H1 (cell line): ENCODE measurements around the gene RGS3. TPM values are rescaled to one million over a fixed set of nuclear protein-coding genes. Genes with fewer than 3 reads are reported as not detected.

Experiments
- CTCF ChIA-PET: fragments of 300-600 bp; sonication (Branson Sonifier 250); formaldehyde crosslinking; loops from one replicate; lab custom pipeline; 2021; ENCODE audit not compliant: partially characterized antibody; lab: Charles Lee
- POLR2A ChIA-PET: fragments of 300-600 bp; sonication (Branson Sonifier 250); formaldehyde crosslinking; loops from one replicate; lab custom pipeline; 2021; ENCODE audit warnings: inconsistent platforms; ENCODE audit not compliant: partially characterized antibody; lab: Charles Lee
- DNase-seq, 2 experiments: peaks; one replicate each; pipeline versions ENCODE4 v3.0.0 to v3.0.0-alpha.2; 2010 to 2022; ENCODE audit warnings: low spot score in 2 of 2, low read depth in 1 of 2, mixed read lengths in 1 of 2
- FAIRE-seq: peaks from 2 replicates; lab custom pipeline; 2011; peaks lifted over from hg19 to GRCh38; lab: Jason Lieb, UNC
- H2AFZ ChIP-seq: 2 replicates; pipeline ENCODE4 v1.8.1; 2012; ENCODE audit warnings: low read length, inconsistent platforms
- H2AK5ac ChIP-seq: 2 replicates; pipeline ENCODE4 v1.6.1; 2013; ENCODE audit warnings: low read depth, low read length
- H2BK120ac ChIP-seq: replicated peaks from 2 replicates; pipeline ENCODE3; 2013; ENCODE audit warnings: low read depth, low read length, inconsistent platforms
- H2BK12ac ChIP-seq: 2 replicates; pipeline ENCODE4 v1.6.1; 2013; ENCODE audit warnings: low read depth, low read length
- H2BK15ac ChIP-seq: 2 replicates; pipeline ENCODE4 v1.6.1; 2013; ENCODE audit warnings: low read length
- H2BK20ac ChIP-seq: 2 replicates; pipeline ENCODE4 v1.6.1; 2013; ENCODE audit warnings: low read length
- H2BK5ac ChIP-seq: 2 replicates; pipeline ENCODE4 v1.6.1; 2013; ENCODE audit warnings: low read depth, low read length
- H3K14ac ChIP-seq: 2 replicates; pipeline ENCODE4 v1.6.1; 2013; ENCODE audit warnings: inconsistent platforms; ENCODE audit not compliant: insufficient read length
- H3K18ac ChIP-seq: 2 replicates; pipeline ENCODE4 v1.6.1; 2013; ENCODE audit warnings: low read length; ENCODE audit errors: extremely low read depth
- H3K23ac ChIP-seq: 2 replicates; pipeline ENCODE4 v1.6.1; 2013; ENCODE audit warnings: inconsistent platforms; ENCODE audit not compliant: insufficient read length
- H3K23me2 ChIP-seq: 2 replicates; pipeline ENCODE4 v1.6.1; 2013; ENCODE audit warnings: low read depth, low read length
- H3K27ac ChIP-seq: 2 replicates; pipeline ENCODE4 v1.6.1; 2011; ENCODE audit warnings: low read depth, low read length, inconsistent platforms
- H3K27me3 ChIP-seq, 4 experiments: replicated peaks in 1 of 4; 1 replicate in 1 of 4; 2 replicates in 3 of 4; pipeline versions ENCODE4 v1.6.1 to v1.8.1; 2011 to 2013; ENCODE audit warnings: low read length in 3 of 4, mild to moderate bottlenecking in 3 of 4, inconsistent platforms in 2 of 4, mixed read lengths in 2 of 4, moderate library complexity in 1 of 4; ENCODE audit not compliant: control insufficient read depth in 3 of 4, insufficient read depth in 3 of 4; ENCODE audit errors: extremely low read depth in 1 of 4
- H3K36me3 ChIP-seq, 4 experiments: 2 replicates each; pipeline versions ENCODE4 v1.6.1 to v1.8.1; 2011 to 2013; ENCODE audit warnings: mild to moderate bottlenecking in 4 of 4, low read length in 3 of 4, moderate library complexity in 2 of 4, control low read depth in 1 of 4, inconsistent platforms in 1 of 4; ENCODE audit not compliant: insufficient read depth in 4 of 4, control insufficient read depth in 2 of 4
- H3K4ac ChIP-seq: replicated peaks from 2 replicates; pipeline ENCODE3; 2013; ENCODE audit warnings: low read length, low read depth, mixed read lengths, inconsistent platforms; ENCODE audit not compliant: insufficient read length
- H3K4me1 ChIP-seq, 4 experiments: replicated peaks in 1 of 4; 1 replicate in 1 of 4; 2 replicates in 3 of 4; pipeline versions ENCODE4 v1.6.1 to v1.8.1; 2011 to 2013; ENCODE audit warnings: low read length in 3 of 4, inconsistent platforms in 2 of 4, mixed read lengths in 1 of 4; ENCODE audit not compliant: insufficient read depth in 4 of 4, control insufficient read depth in 3 of 4
- H3K4me2 ChIP-seq, 2 experiments: 2 replicates each; pipeline versions ENCODE4 v1.6.1 to v1.8.1; 2011 to 2013; ENCODE audit warnings: low read depth in 2 of 2, low read length in 2 of 2, control low read depth in 1 of 2, inconsistent platforms in 1 of 2, mild to moderate bottlenecking in 1 of 2; ENCODE audit not compliant: insufficient read depth in 1 of 2
- H3K4me3 ChIP-seq, 4 experiments: fragments of 200-600, 300-600 bp in 1 of 4; sonication (generic), shearing (Covaris generic), sonication (Bioruptor Twin) in 1 of 4; 2 replicates each; pipeline versions ENCODE4 v1.5.1 to v1.8.1; 2011 to 2016; ENCODE audit warnings: low read length in 4 of 4, low read depth in 3 of 4, control low read depth in 2 of 4, inconsistent platforms in 2 of 4, mild to moderate bottlenecking in 2 of 4, mixed read lengths in 1 of 4, moderate library complexity in 1 of 4; ENCODE audit not compliant: insufficient read depth in 2 of 4; ENCODE audit errors: extremely low read depth in 1 of 4
- H3K56ac ChIP-seq: replicated peaks from 2 replicates; pipeline ENCODE3; 2013; ENCODE audit warnings: low read depth, mild to moderate bottlenecking, mixed read lengths, low read length, inconsistent platforms; ENCODE audit not compliant: insufficient read length
- H3K79me1 ChIP-seq: 2 replicates; pipeline ENCODE4 v1.6.1; 2013; ENCODE audit warnings: low read depth, low read length, control low read depth
- H3K79me2 ChIP-seq, 2 experiments: 2 replicates each; pipeline versions ENCODE4 v1.6.1 to v1.8.1; 2012 to 2013; ENCODE audit warnings: low read length in 2 of 2, mild to moderate bottlenecking in 2 of 2, inconsistent platforms in 1 of 2; ENCODE audit not compliant: insufficient read depth in 2 of 2, control insufficient read depth in 1 of 2
- H3K9ac ChIP-seq, 4 experiments: replicated peaks in 1 of 4; 1 replicate in 1 of 4; 2 replicates in 3 of 4; pipeline versions ENCODE4 v1.6.1 to v1.8.1; 2011 to 2013; ENCODE audit warnings: low read depth in 3 of 4, low read length in 3 of 4, control low read depth in 2 of 4, mild to moderate bottlenecking in 2 of 4, moderate library complexity in 2 of 4, inconsistent platforms in 1 of 4; ENCODE audit errors: extremely low read depth in 1 of 4
- H3K9me3 ChIP-seq, 2 experiments: 2 replicates each; pipeline versions ENCODE4 v1.6.1 to v1.8.1; 2012 to 2013; ENCODE audit warnings: mild to moderate bottlenecking in 2 of 2, moderate library complexity in 2 of 2, control low read depth in 1 of 2, inconsistent platforms in 1 of 2, low read depth in 1 of 2, low read length in 1 of 2, mixed read lengths in 1 of 2; ENCODE audit not compliant: insufficient read depth in 2 of 2
- H4K20me1 ChIP-seq, 2 experiments: replicated peaks in 1 of 2; 2 replicates each; pipeline versions ENCODE3 to v1.8.1; 2011 to 2013; ENCODE audit warnings: inconsistent platforms in 2 of 2, low read length in 2 of 2, mild to moderate bottlenecking in 1 of 2; ENCODE audit not compliant: insufficient read depth in 2 of 2, control insufficient read depth in 1 of 2
- H4K5ac ChIP-seq: 2 replicates; pipeline ENCODE4 v1.6.1; 2013; ENCODE audit warnings: low read length, low read depth, mixed read lengths, inconsistent platforms; ENCODE audit not compliant: insufficient read length
- H4K8ac ChIP-seq: 2 replicates; pipeline ENCODE4 v1.8.0; 2013; ENCODE audit warnings: mild to moderate bottlenecking, moderate library complexity, low read length, inconsistent platforms; ENCODE audit not compliant: insufficient read depth; ENCODE audit errors: extremely low read depth
- H4K91ac ChIP-seq: replicated peaks from 2 replicates; pipeline ENCODE3; 2013; ENCODE audit warnings: low read length, mixed read lengths, inconsistent platforms; ENCODE audit not compliant: insufficient read length
- SRF ChIP-seq: IDR thresholded peaks from 2 replicates; pipeline ENCODE4 v1.6.1; 2011; ENCODE audit warnings: mild to moderate bottlenecking, low read depth, low read length, moderate library complexity
- TCF12 ChIP-seq: IDR thresholded peaks from 2 replicates; pipeline ENCODE4 v1.6.1; 2011; ENCODE audit warnings: low read depth, mild to moderate bottlenecking, low read length
- TEAD4 ChIP-seq: IDR thresholded peaks from 2 replicates; pipeline ENCODE4 v1.6.1; 2012; ENCODE audit warnings: low read depth, low read length, inconsistent platforms, mixed read lengths
- WGBS, 2 experiments: shearing (Covaris generic) in 1 of 2; methylation state at CpG; one replicate each; pipeline versions ENCODE4 v1.1.6 to v1.1.7; 2013 to 2015; ENCODE audit warnings: low lambda C conversion rate in 2 of 2, mixed read lengths in 2 of 2, inconsistent platforms in 1 of 2, low coverage in 1 of 2, missing lambda C conversion rate in 1 of 2; ENCODE audit not compliant: insufficient replicate concordance in 2 of 2, insufficient coverage in 1 of 2, insufficient read length in 1 of 2; ENCODE audit errors: extremely low coverage in 1 of 2, missing lambda C conversion rate in 1 of 2; 5-methylcytosine and 5-hydroxymethylcytosine counted together
- polyA plus RNA-seq, 7 experiments: library from polyadenylated mRNA; depleted of rRNA in 3 of 7; stranded (reverse) in 5 of 7; unstranded in 2 of 7; fragments of >200 nt in 5 of 7; fragments of 200-250 nt in 2 of 7; gene quantifications; 1 replicate in 5 of 7; 2 replicates in 1 of 7; 4 replicates in 1 of 7; pipeline versions ENCODE4 v1.2.1 to v1.2.3, GENCODE V29; 2011 to 2013; ENCODE audit warnings: missing spikeins in 2 of 7, mixed read lengths in 2 of 7
- total RNA-seq: library from RNA; stranded (reverse); fragmentation: NEBNext Ultra II Directional; extraction: Animal tissue kit (Norgen Biotek cat#: 25700); gene quantifications from 2 replicates; pipeline ENCODE4 v1.2.1, GENCODE V29; 2021

The RGS3 gene
- total and polyA plus RNA-seq, 2 of the 8 experiments (the other 6 are each of a cell fraction or from before 2014, with no cell fraction given) = 12.6 to 18.2 TPM

GRCh38 chr9:113634596-113635515, 171.3 kb downstream of the RGS3 start:
- no peak for FAIRE-seq
- ChIA-PET CTCF (interaction anchor here (0.7 to 3.8 kb wide), 15 partner anchors 8 to 515 kb away, joined by 3 to 35 read pairs (median 4); no protein-coding TSS in a partner anchor), POLR2A (interaction anchor here (1.0 to 2.9 kb wide), 4 partner anchors 11 to 69 kb away, joined by 3 to 12 read pairs (median 6); no protein-coding TSS in a partner anchor)

More at GRCh38 chr9:113634596-113635515, 171.3 kb downstream of the RGS3 start:
- no peak overlapping the region for H4K91ac ChIP-seq
- H3K14ac ChIP-seq = no peak overlapping the region
- no peaks in the 10 kb centered on the region for H3K36me3 ChIP-seq
- H2BK20ac ChIP-seq = no peak overlapping the region
- no peaks in the 10 kb centered on the region for H3K79me1 ChIP-seq
- 62% methylated on average over 10 of the region's 10 CpGs; no CpG with 5 or more reads in 1 of the 2 experiments for WGBS, 2 experiments
- no peak overlapping the region for H3K4ac ChIP-seq
- H3K9ac ChIP-seq = no peak overlapping the region; a peak in 2 of 7 replicates
- H3K18ac ChIP-seq = no peak overlapping the region
- no peaks in the 10 kb centered on the region for H4K20me1 ChIP-seq
- no peak overlapping the region for H4K8ac ChIP-seq
- no peak overlapping the region for H3K27ac ChIP-seq
- no peak overlapping the region for H2BK120ac ChIP-seq
- no peak overlapping the region for H3K23ac ChIP-seq
- peak overlapping the region; percentile 51; the same call in 1 of the 2 replicates for H2BK12ac ChIP-seq
- H3K4me1 ChIP-seq = peaks cover 0 to 6% (median 4%) of the 10 kb centered on the region in 4 experiments; a peak in 3 of 7 replicates
- H3K56ac ChIP-seq = no peak overlapping the region
- H2BK15ac ChIP-seq = no peak overlapping the region
- no peak overlapping the region for H3K4me3 ChIP-seq
- H3K79me2 ChIP-seq = no peaks in the 10 kb centered on the region
- H4K5ac ChIP-seq = no peak overlapping the region
- no peak overlapping the region for H2AK5ac ChIP-seq
- H3K23me2 ChIP-seq = no peaks in the 10 kb centered on the region
- H3K9me3 ChIP-seq = no peaks in the 10 kb centered on the region
- TF ChIP-seq TEAD4 (0 out of 2 replicates have a peak, but pooled peaks have one; percentile 34), SRF (peak; percentile 72), TCF12 (no peak)
- TF ChIP-seq, all 59 proteins: peak for 2
- DNase-seq = no peak
- Histone ChIP-seq H2AFZ (no peak overlapping the region), H3K27me3 (peaks cover 0 to 2% (median 0%) of the 10 kb centered on the region in 4 experiments; a peak in 1 of 7 replicates), H2BK5ac (no peak overlapping the region), H3K4me2 (no peak overlapping the region)
